HepG2 (cell line): Measurements from ENCODE around the gene TOR1AIP1. TPM values are rescaled to one million over a fixed set of nuclear protein-coding genes. Genes with fewer than 3 reads are reported as not detected.

ENCODE experiments used
- DPF2 ChIP-seq: sonication (generic); formaldehyde crosslinking; IDR thresholded peaks from 2 replicates; pipeline ENCODE4 v1.4.0; 2020; ENCODE audit warnings: mild to moderate bottlenecking, low read depth, missing genetic modification reagents, borderline replicate concordance
- GTF3A ChIP-seq: sonication (generic); formaldehyde crosslinking; conservative IDR thresholded peaks from 2 replicates; pipeline ENCODE4 v1.4.0; 2020; ENCODE audit warnings: mild to moderate bottlenecking, missing genetic modification reagents
- JUND ChIP-seq: sonication (generic); formaldehyde crosslinking; IDR thresholded peaks from 2 replicates; pipeline ENCODE4 v1.8.0; 2022; ENCODE audit warnings: mild to moderate bottlenecking, missing genetic modification reagents
- NONO ChIP-seq, 2 experiments: fragments of 450-650 bp in 1 of 2; sonication (generic) in 1 of 2; formaldehyde crosslinking in 1 of 2; IDR thresholded peaks in 1 of 2; conservative IDR thresholded peaks in 1 of 2; 2 replicates each; pipeline versions ENCODE4 v1.6.1 to v1.8.0; 2017 to 2022; ENCODE audit warnings: mild to moderate bottlenecking in 1 of 2, missing genetic modification reagents in 1 of 2, moderate library complexity in 1 of 2
- PTBP1 ChIP-seq: fragments of 200-400 bp; formaldehyde crosslinking; IDR thresholded peaks from 2 replicates; pipeline ENCODE4 v1.6.1; 2018; ENCODE audit warnings: low read length, low read depth; ENCODE audit not compliant: poor library complexity, severe bottlenecking
- RCOR2 ChIP-seq: IDR thresholded peaks from 2 replicates; pipeline ENCODE4 v1.6.1; 2016; ENCODE audit warnings: missing biosample characterization, missing genetic modification reagents
- RXRA ChIP-seq: sonication (generic); formaldehyde crosslinking; IDR thresholded peaks from 2 replicates; pipeline ENCODE4 v1.5.1; 2020; ENCODE audit warnings: missing genetic modification reagents
- TEAD3 ChIP-seq: optimal IDR thresholded peaks from 2 replicates; pipeline ENCODE3; 2016; ENCODE audit warnings: borderline replicate concordance
- ZNF138 ChIP-seq: sonication (generic); formaldehyde crosslinking; IDR thresholded peaks from 2 replicates; pipeline ENCODE4 v1.5.0; 2020; ENCODE audit warnings: mild to moderate bottlenecking, low read depth, missing genetic modification reagents
- ZNF225 ChIP-seq: sonication (generic); formaldehyde crosslinking; IDR thresholded peaks from 2 replicates; pipeline ENCODE4 v1.4.0; 2020; ENCODE audit warnings: mild to moderate bottlenecking, missing genetic modification reagents
- ZNF383 ChIP-seq: sonication (generic); formaldehyde crosslinking; IDR thresholded peaks from 2 replicates; pipeline ENCODE4 v1.4.0; 2020; ENCODE audit warnings: missing genetic modification reagents, mild to moderate bottlenecking, borderline replicate concordance
- ZNF512B ChIP-seq: sonication (generic); formaldehyde crosslinking; IDR thresholded peaks from 2 replicates; pipeline ENCODE4 v1.5.1; 2020; ENCODE audit warnings: missing genetic modification reagents, mild to moderate bottlenecking, borderline replicate concordance
- ZNF567 ChIP-seq: sonication (generic); formaldehyde crosslinking; IDR thresholded peaks from 2 replicates; pipeline ENCODE4 v1.8.1; 2023; ENCODE audit warnings: mild to moderate bottlenecking, missing genetic modification reagents, borderline replicate concordance
- ZNF569 ChIP-seq: sonication (generic); formaldehyde crosslinking; IDR thresholded peaks from 2 replicates; pipeline ENCODE4 v1.5.0; 2020; ENCODE audit warnings: mild to moderate bottlenecking, missing genetic modification reagents, moderate library complexity, borderline replicate concordance
- ZNF766 ChIP-seq: sonication (generic); formaldehyde crosslinking; IDR thresholded peaks from 2 replicates; pipeline ENCODE4 v1.5.0; 2020; ENCODE audit warnings: missing genetic modification reagents, borderline replicate concordance
- polyA plus RNA-seq, 8 experiments: library from polyadenylated mRNA; depleted of rRNA in 3 of 8; stranded (reverse) in 7 of 8; unstranded in 1 of 8; fragments of >200 nt; fragmentation: Illumina TruSeq in 4 of 8; extraction: Trizol in 4 of 8; gene quantifications; 2 replicates each; pipeline versions ENCODE4 v1.2.1 to v1.2.3, GENCODE V29; 2011 to 2016; ENCODE audit warnings: low read depth in 4 of 8, missing spikeins in 1 of 8, mixed read lengths in 1 of 8; ENCODE audit not compliant: insufficient read depth in 1 of 8
- total RNA-seq, 5 experiments: library from RNA; depleted of rRNA; stranded (reverse); fragments of >200 nt; fragmentation: Illumina TruSeq; extraction: Trizol; gene quantifications; 2 replicates each; pipeline ENCODE4 v1.2.3, GENCODE V29; 2016; ENCODE audit warnings: low read depth in 1 of 5
- TF ChIP-seq, protein P1 (sequence below): sonication (generic); formaldehyde crosslinking; IDR thresholded peaks from 2 replicates; pipeline ENCODE4 v1.8.0; 2022; ENCODE audit warnings: missing genetic modification reagents, low read depth, mild to moderate bottlenecking, borderline replicate concordance
- TF ChIP-seq, protein P2 (sequence below): IDR thresholded peaks from 2 replicates; pipeline ENCODE4 v1.4.0; 2020; ENCODE audit warnings: mild to moderate bottlenecking, missing genetic modification reagents
- TF ChIP-seq, protein P3 (sequence below): sonication (generic); formaldehyde crosslinking; IDR thresholded peaks from 2 replicates; pipeline ENCODE4 v1.8.1; 2022; ENCODE audit warnings: low read depth, mild to moderate bottlenecking, missing genetic modification reagents

TOR1AIP1 gene
- total and polyA plus RNA-seq, 2 of the 13 experiments (the other 11 are each of a cell fraction or from before 2014, with no cell fraction given), result 15.6 to 29.0 TPM

- TF ChIP-seq RCOR2 (CRISPR knock-in tag) (peak; percentile 41; the same call in 1 of the 2 replicates), PTBP1 (peak; percentile 91), TEAD3 (peak; percentile 34), ZNF138 (peak; percentile 24), ZNF569 (CRISPR knock-in tag) (0 out of 2 replicates have a peak, but pooled peaks have one; percentile 7), ZNF512B (no peak), RXRA (CRISPR knock-in tag) (peak; percentile 61), ZNF766 (CRISPR knock-in tag) (peak; percentile 11; the same call in 1 of the 2 replicates), DPF2 (CRISPR knock-in tag) (no peak), NONO (IDR thresholded peaks at IDR 0.05) (no peak), NONO (CRISPR knock-in tag; conservative IDR thresholded peaks at IDR 0.05) (peak; percentile 99), GTF3A (CRISPR knock-in tag) (no peak; the same call in 1 of the 2 replicates), ZNF225 (peak; percentile 89; the same call in 1 of the 2 replicates), ZNF383 (CRISPR knock-in tag) (0 out of 2 replicates have a peak, but pooled peaks have one; percentile 83), ZNF567 (CRISPR knock-in tag) (peak; percentile 81; the same call in 1 of the 2 replicates), JUND (CRISPR knock-in tag) (no peak; the same call in 1 of the 2 replicates)
- TF ChIP-seq, protein P1, sequence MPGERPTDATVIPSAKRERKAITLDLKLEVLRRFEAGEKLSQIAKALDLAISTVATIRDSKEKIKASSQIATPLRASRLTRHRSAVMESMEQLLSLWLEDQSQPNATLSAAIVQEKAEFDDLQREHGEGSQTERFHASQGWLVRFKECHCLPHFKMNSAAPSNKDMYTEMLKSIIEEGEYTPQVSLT (CRISPR knock-in tag), result no peak
- TF ChIP-seq, protein P2, sequence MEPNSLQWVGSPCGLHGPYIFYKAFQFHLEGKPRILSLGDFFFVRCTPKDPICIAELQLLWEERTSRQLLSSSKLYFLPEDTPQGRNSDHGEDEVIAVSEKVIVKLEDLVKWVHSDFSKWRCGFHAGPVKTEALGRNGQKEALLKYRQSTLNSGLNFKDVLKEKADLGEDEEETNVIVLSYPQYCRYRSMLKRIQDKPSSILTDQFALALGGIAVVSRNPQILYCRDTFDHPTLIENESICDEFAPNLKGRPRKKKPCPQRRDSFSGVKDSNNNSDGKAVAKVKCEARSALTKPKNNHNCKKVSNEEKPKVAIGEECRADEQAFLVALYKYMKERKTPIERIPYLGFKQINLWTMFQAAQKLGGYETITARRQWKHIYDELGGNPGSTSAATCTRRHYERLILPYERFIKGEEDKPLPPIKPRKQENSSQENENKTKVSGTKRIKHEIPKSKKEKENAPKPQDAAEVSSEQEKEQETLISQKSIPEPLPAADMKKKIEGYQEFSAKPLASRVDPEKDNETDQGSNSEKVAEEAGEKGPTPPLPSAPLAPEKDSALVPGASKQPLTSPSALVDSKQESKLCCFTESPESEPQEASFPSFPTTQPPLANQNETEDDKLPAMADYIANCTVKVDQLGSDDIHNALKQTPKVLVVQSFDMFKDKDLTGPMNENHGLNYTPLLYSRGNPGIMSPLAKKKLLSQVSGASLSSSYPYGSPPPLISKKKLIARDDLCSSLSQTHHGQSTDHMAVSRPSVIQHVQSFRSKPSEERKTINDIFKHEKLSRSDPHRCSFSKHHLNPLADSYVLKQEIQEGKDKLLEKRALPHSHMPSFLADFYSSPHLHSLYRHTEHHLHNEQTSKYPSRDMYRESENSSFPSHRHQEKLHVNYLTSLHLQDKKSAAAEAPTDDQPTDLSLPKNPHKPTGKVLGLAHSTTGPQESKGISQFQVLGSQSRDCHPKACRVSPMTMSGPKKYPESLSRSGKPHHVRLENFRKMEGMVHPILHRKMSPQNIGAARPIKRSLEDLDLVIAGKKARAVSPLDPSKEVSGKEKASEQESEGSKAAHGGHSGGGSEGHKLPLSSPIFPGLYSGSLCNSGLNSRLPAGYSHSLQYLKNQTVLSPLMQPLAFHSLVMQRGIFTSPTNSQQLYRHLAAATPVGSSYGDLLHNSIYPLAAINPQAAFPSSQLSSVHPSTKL (CRISPR knock-in tag), result peak; percentile 62
- TF ChIP-seq, protein P3, sequence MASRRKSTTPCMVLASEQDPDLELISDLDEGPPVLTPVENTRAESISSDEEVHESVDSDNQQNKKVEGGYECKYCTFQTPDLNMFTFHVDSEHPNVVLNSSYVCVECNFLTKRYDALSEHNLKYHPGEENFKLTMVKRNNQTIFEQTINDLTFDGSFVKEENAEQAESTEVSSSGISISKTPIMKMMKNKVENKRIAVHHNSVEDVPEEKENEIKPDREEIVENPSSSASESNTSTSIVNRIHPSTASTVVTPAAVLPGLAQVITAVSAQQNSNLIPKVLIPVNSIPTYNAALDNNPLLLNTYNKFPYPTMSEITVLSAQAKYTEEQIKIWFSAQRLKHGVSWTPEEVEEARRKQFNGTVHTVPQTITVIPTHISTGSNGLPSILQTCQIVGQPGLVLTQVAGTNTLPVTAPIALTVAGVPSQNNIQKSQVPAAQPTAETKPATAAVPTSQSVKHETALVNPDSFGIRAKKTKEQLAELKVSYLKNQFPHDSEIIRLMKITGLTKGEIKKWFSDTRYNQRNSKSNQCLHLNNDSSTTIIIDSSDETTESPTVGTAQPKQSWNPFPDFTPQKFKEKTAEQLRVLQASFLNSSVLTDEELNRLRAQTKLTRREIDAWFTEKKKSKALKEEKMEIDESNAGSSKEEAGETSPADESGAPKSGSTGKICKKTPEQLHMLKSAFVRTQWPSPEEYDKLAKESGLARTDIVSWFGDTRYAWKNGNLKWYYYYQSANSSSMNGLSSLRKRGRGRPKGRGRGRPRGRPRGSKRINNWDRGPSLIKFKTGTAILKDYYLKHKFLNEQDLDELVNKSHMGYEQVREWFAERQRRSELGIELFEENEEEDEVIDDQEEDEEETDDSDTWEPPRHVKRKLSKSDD (CRISPR knock-in tag), result peak; percentile 100
These were observed at the start of gene TOR1AIP1 (continued) for GRCh38 chr1:179882253-179883039.
